HG03060 (cell line): ENCODE results near the gene TMEM239.
"Not testable (repeated sequence)": the region's sequence is repeated elsewhere in the genome, so short reads cannot be mapped to it uniquely, and the experiment has no call there.

Source experiments
- ATAC-seq: cut with Tn5 transposase; IDR thresholded peaks from one replicate; pipeline ENCODE4 v1.9.1; 2021; ENCODE audit warnings: low read depth, moderate number of reproducible peaks; ENCODE audit not compliant: unreplicated experiment

TMEM239 gene

DNA sequence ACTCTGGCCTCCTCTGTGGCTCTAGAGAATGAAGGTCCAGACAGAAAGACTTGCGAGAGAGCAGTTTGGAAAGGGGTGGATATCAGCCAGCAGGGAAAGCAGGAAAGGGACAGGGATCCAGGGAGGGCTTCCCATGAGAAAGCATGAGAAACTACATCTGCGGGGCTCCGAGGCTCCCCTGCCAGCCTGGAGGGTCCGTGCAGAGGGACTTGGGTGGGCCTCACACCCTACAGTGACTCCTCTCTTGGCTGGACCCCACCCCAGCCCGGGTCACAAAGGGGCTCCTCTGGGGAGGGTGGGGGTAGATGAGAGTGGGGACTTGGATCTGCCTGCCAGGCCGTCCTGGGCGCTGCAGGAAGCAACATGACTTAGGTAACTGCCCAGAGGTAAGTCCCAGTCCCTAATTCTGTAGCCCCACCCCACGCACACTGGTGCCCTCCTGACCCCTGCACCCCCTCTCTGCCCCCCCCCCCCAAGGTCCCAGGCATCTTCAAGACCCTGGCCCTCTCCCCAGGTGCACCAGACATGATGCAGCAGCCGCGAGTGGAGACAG, at the start of gene TMEM239:
Gene TMEM239 (plus strand): TSS at position 335 of the 553 bp plus-strand sequence. CDS start 191 bp downstream, at position 526.
- no peak for ATAC-seq

DNA sequence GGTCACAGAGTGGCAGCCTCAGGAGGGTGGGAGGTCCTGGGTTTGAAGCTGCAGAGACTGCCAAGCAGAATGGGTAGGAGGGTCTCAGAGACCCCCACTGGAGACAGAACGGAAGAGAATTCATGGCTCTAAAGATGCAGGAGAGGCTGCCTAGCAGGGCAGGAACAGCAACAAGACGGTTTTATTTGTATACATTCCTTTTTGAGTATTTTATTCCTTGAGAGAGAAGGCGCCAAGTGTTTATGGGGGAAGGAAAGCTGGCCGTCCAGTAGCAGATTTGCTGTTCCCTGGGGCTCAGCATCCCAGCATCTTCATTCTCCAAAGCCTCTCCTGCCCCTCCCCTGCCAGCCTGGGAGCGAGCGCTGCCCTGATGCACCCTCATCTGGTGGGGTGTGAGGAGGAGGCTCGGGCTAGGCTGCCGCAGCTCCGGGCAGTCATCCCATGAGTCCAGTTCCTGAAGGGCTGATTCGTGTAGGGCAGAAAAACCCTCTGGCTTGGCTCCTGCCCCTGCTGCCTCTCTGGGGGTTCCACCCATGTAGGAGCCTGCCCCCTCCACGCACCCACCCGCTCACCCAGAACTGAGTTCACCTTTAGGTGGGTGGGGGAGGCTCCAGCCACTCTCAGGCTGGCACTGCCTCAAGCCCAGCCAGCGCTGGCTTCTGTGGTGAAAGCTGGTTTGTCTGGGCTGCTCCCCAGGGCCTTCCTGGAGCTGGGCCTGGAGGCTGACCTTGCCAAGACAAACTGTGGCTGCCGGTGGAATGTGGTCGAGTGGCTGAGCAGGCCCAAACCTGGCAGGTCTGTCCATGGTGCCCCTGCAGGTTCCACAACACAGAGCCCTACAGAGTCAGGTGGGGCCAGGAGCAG, 48.2 kb upstream of the TMEM239 start:
- no peak for ATAC-seq

DNA sequence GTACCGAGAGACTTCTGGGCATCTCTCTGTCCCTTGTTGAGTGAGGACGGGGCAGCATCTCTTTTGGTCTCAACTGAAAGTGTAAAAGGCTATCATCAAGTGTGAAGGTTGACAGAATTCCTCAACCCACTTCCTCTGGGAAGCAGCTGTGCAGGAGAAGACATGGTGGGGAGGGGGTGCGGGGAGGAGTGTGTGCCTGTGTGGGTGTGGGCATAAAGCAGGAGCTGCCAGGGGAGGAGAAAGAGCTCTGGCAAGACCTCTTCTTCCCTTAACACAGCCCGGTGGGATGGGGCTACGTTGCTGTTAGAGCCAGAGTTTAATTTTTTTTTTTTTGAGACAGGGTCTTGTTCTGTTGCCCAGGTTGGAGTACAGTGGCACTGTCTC, 47.5 kb upstream of the TMEM239 start:
- no peak for ATAC-seq

- not testable (repeated sequence) for ATAC-seq
Observed at GRCh38 chr20:2770091-2770490, 46.1 kb upstream of the TMEM239 start.

- ATAC-seq: no peak
Observed at GRCh38 chr20:2771631-2772080, 44.5 kb upstream of the TMEM239 start.

DNA sequence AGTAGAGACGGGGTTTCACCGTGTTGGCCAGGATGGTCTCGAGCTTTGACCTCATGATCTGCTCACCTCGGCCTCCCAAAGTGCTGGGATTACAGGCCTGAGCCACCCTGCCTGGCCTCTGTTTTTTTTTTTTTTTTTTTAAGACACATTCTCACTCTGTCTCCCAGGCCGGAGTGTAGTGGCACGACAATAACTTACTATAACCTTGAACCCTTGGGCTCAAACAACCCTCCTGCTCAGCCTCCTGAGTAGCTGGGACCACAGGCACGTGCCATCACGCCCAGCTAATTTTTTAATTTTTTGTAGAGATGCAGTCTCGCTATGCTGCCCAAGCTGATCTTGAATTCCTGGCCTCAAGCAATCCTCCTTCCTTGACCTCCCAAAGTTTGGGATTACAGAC, 42.4 kb upstream of the TMEM239 start:
- ATAC-seq: no peak

- no peak for ATAC-seq
Observed at GRCh38 chr20:2775139-2775538, 41.0 kb upstream of the TMEM239 start.

DNA sequence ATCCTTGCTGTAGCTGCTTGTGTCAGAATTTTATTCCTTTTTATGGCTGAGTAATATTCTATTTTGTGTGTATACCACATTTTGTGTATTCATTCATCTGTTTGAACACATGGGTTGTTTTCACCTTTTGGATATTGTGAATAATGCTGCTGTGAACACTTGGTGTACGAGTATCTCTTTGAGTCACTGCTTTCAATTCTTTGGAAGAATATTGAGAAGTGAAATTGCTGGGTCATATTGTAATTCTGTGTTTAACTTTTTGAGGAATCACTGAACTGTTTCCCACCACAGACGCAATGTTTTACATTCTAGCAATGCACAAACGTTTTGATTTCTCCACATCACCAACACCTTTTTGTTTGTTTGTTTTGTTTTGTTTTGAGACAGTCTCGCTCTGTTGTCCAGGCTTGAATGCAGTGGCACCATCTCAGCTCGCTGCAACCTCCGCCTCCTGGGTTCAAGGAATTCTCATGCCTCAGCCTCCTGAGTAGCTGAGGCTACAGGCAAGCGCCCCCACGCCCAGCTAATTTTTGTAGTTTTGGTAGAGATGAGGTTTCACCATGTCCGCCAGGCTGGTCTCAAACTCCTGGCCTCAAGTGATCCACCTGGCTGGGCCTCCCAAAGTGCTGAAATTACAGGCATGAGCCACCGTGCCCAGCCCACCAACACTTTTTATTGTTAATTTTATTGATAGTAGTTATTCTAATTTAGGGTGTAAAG, 37.4 kb upstream of the TMEM239 start:
- no peak for ATAC-seq

- ATAC-seq: no peak
Observed at GRCh38 chr20:2780948-2781347, 35.2 kb upstream of the TMEM239 start.

GRCh38 chr20:2783908-2784566, 32.1 kb upstream of the TMEM239 start:
- no peak for ATAC-seq

- no peak for ATAC-seq
Observed at GRCh38 chr20:2793471-2793870, 22.7 kb upstream of the TMEM239 start.

DNA sequence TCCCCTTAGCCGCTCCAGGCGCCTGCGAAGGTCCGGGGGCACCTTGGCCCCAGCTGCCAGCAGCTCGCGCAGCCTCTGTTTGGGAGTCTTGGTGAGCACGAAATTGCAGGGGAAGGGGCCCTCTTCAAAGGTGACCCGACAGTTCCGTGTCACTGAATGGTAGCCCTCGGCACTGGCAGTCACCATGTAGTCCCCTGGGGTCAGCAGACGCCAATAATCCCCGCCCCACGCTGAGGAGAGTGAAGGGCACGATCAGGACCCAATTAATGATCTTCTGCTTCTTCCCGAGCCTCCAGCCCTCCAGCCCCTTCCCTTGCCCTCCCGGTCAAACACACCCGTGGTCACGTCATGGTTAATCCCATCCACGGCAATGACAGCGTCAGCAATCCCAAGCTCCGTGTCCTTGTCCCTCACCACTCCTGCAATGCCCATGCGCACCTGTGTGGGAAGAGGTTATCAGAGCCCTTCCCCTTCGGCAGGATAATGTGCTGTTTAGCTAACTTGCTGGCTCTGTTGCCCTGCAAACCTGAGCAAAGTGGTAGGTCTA, 21.9 kb upstream of the TMEM239 start:
- ATAC-seq: no peak

GRCh38 chr20:2794866-2795447, 21.2 kb upstream of the TMEM239 start:
- ATAC-seq: no peak

- ATAC-seq: no peak
Observed at GRCh38 chr20:2795451-2795850, 20.7 kb upstream of the TMEM239 start.

DNA sequence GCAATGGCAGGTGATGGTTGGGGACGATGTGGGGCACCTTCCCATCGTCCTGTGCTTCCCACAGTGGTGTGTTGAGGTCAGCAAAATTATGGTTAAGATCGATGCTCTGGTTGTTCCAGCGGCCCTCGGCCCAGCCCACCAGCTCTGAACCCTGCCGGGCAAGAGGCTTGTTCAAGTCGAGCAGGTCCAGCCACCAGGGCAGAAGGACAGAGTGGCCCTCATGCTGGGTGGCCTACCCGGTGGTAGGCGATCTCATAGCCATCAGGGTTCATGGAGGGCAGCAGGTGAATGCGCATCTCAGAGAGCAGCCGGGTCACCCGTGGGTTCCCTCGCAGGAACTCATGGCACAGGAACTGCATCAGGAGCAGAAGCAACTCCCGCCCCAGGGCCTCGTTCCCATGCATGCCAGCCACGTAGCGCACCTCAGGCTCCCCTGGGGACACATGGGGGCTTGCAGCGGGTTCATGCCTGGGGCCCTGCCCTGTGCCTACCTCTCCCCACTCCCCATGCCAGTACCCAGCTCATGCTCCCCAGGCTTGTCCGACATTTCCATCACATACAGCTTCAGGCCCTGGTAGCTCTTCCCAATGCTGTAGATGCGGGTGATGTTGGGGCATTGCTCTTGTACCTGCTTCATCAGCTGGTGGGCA, 20.0 kb upstream of the TMEM239 start:
- no peak for ATAC-seq

DNA sequence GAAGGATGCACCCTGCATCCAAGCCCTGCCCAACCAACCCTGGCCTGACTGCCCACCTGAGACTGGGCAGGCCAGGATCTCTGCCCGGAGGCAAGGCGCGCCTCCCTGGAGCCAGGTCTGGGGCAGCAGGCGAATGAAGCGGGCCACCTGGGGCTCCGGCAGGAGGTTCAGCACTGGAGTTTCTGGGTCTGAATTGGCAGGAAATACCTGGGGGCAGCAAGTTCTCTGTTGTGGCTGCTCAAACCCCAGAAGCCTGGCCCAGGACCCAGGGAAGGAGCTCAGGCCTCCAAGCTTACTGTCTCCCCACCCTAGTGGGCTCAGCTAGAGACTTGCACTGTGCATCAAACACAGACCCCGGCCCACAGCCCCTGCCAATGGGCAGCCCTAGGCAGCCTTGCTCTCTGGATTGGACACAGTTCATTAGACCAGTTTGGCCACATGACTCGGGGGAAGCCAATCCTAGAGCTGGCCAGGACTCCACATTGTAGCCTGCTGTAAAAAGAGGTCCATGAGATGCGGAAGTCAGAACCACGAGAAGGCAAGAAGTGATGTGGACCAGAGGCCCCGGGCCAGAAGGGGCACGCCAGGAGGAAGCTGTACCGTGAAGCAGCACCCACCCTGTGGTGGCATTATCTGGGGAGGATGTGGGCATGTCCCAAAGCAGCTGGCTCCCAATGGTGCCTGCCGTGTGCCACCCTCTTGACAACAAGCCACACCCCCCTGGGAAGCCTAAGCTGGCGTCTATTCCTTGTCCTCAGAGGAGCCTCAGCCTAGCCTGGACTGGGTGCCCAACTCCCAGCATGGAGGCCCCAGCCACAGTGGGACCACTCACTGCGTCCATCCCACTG, 18.8 kb upstream of the TMEM239 start:
- no peak for ATAC-seq

DNA sequence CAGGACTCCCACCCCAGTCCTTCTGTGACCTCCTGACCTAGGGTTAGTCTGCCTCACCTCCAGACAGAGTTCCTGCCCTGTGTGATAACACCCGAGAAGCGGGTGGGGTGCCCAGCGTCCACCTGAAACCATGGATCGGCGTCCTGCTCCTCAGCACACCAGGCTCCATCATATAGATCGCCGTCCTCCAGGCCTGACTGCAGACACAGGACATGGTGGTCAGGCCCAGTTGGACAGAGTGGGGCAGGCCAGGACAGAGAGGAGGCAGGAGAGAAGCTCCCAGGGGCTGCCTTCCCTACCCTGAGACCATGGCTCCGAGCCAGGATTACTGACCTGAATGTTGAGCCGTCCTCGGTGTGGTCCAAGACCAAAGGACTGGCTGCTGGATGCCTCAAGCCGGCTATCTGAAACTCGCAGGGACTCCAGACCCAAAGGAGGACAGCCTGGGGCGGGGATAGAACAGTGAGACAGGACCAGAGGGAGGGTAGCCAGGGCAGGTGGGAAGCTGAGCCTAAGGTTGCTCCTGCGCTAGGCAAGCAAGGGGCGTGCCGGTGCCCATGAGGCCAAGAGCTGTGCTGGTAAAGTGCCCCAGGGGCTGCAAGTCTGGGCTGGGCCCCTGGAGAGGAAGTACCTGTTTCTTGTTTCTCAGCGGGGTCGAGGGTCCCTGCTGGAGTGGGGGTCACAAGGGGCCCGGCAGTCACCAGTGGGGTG, 17.9 kb upstream of the TMEM239 start:
- ATAC-seq: no peak

DNA sequence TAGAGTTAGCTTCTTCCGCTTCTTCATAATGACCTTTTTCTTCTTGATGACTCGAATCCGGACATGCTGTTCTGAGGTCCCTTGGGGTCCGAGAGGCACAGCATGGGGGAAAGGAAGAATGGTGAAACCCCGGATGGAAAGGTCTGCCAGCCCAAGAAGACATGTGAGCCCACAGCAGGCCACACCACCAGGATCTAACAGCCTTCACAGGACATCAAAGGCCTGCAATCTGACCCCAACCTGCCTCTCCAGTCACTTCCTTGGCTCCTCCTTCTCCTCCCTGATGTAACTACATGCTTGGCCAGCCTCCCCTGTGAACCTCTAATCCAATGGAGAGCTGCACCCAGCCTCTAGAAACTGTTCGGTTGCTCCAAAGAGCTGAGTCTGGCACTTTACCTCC, 17.4 kb upstream of the TMEM239 start:
- ATAC-seq: no peak
